ENCODE data around the gene C4orf51.

C4orf51 gene

GRCh38 chr4:145709843-145710242 lies 29.9 kb downstream of the C4orf51 start:
- no peak for DNase-seq (ENCODE audit: low spot score)

- DNase-seq (ENCODE audit: low spot score), result no peak
Measured at GRCh38 chr4:145716200-145716599, 36.3 kb downstream of the C4orf51 start.

- no peak for DNase-seq (ENCODE audit: low spot score)
Measured at GRCh38 chr4:145716661-145717200, 36.8 kb downstream of the C4orf51 start.

- no peak for DNase-seq (ENCODE audit: low spot score)
Measured at GRCh38 chr4:145719752-145720624, 40.0 kb downstream of the C4orf51 start.

GRCh38 chr4:145720656-145721055 lies 40.7 kb downstream of the C4orf51 start:
- DNase-seq (ENCODE audit: low spot score), result no peak

- DNase-seq (ENCODE audit: low spot score), result no peak
Measured at GRCh38 chr4:145722561-145722960, 42.6 kb downstream of the C4orf51 start.

GRCh38 chr4:145723336-145723735 lies 43.4 kb downstream of the C4orf51 start:
- no peak for DNase-seq (ENCODE audit: low spot score)

- DNase-seq (ENCODE audit: low spot score), result no peak
Measured at GRCh38 chr4:145730026-145730425, 50.1 kb downstream of the C4orf51 start.

- DNase-seq (ENCODE audit: low spot score), result peak; percentile 73
Measured at GRCh38 chr4:145731028-145731427, 51.1 kb downstream of the C4orf51 start.

GRCh38 chr4:145732001-145732815 lies 52.3 kb downstream of the C4orf51 start:
- DNase-seq (ENCODE audit: low spot score), result peak; percentile 40

- peak; percentile 85 for DNase-seq (ENCODE audit: low spot score)
Measured at GRCh38 chr4:145732895-145733880, 53.2 kb downstream of the C4orf51 start.

- no peak for DNase-seq (ENCODE audit: low spot score)
Measured at GRCh38 chr4:145734031-145734430, 54.1 kb downstream of the C4orf51 start.

- no peak for DNase-seq (ENCODE audit: low spot score)
Measured at GRCh38 chr4:145734576-145735346, 54.8 kb downstream of the C4orf51 start.

- DNase-seq (ENCODE audit: low spot score), result no peak
Measured at GRCh38 chr4:145735347-145735675, 55.4 kb downstream of the C4orf51 start.

GRCh38 chr4:145735827-145736226 lies 55.9 kb downstream of the C4orf51 start:
- DNase-seq (ENCODE audit: low spot score), result no peak

- DNase-seq (ENCODE audit: low spot score), result no peak
Measured at GRCh38 chr4:145736241-145736831, 56.4 kb downstream of the C4orf51 start.

GRCh38 chr4:145739845-145740244 lies 59.9 kb downstream of the C4orf51 start:
- peak; percentile 28 for DNase-seq (ENCODE audit: low spot score)

GRCh38 chr4:145740806-145741205 lies 60.9 kb downstream of the C4orf51 start:
- no peak for DNase-seq (ENCODE audit: low spot score)

- no peak for DNase-seq (ENCODE audit: low spot score)
Measured at GRCh38 chr4:145743641-145744040, 63.7 kb downstream of the C4orf51 start.

- no peak for DNase-seq (ENCODE audit: low spot score)
Measured at GRCh38 chr4:145755802-145756201, 75.9 kb downstream of the C4orf51 start.

- no peak for DNase-seq (ENCODE audit: low spot score)
Measured at GRCh38 chr4:145756244-145756643, 76.3 kb downstream of the C4orf51 start.

Data from HuH-7 (cell line).